SH-SY5Y (cell line): Measurements from ENCODE around the gene IQCK.

ENCODE experiments used
- GATA2 ChIP-seq: IDR thresholded peaks from 2 replicates; pipeline ENCODE4 v1.6.1; 2011; ENCODE audit warnings: mild to moderate bottlenecking, low read depth, low read length
- GATA3 ChIP-seq: IDR thresholded peaks from 2 replicates; pipeline ENCODE4 v1.6.1; 2011; ENCODE audit warnings: low read depth, mild to moderate bottlenecking, low read length, moderate library complexity

GRCh38 chr16:19885451-19886072 is 167.5 kb downstream of the IQCK start:
- no peak for TF ChIP-seq GATA2
- TF ChIP-seq GATA3 = no peak
